ENCODE data around the gene MYO5B. TPM values are rescaled to one million over a fixed set of nuclear protein-coding genes. Genes with fewer than 3 reads are reported as not detected.

MYO5B gene
- total and polyA plus RNA-seq, 2 of the 4 experiments (the other 2 are of a cell fraction) = 0.24 to 0.54 TPM

DNA sequence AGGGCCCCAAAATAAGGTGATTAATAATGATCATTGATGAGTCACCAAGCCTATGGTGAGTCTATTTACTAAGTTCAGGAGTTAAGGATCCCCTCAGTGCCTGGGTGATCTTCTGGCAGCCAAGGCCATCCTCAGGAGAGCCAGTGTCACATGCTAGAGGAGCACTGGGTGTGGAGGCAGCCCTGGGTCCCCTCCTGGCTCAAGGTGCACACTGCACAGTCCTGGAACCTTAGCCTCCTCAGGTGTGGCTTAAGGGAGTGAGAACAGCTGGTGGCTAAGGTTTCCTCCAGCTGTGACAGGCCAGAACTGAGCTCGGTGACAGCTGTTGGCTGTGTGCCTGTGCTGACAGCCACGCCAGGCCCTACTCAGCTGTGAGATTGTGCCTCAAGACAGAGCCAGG is 329.5 kb downstream of the MYO5B start:
- H3K4ac ChIP-seq (ENCODE audit: low read depth, low read length) = no peak overlapping the region
- no peak overlapping the region for H2AK9ac ChIP-seq (replicated peaks; ENCODE audit: low read depth, low read length, poor library complexity)
- no peak overlapping the region for H2AFZ ChIP-seq (replicated peaks; ENCODE audit: low read length, poor library complexity)
- DNase-seq = no peak
- no peak overlapping the region for H3K27ac ChIP-seq (ENCODE audit: insufficient read depth, low read length)
- no peaks in the 10 kb centered on the region for H4K20me1 ChIP-seq (ENCODE audit: insufficient read depth, low read length)
- no peak overlapping the region for H2BK5ac ChIP-seq (ENCODE audit: low read depth, low read length, poor library complexity, severe bottlenecking)
- no peak overlapping the region for H4K8ac ChIP-seq (ENCODE audit: low read depth in 2 of 2, low read length in 2 of 2)
- ChIA-PET CTCF (no interaction called here), POLR2A (ENCODE audit: unreplicated experiment) (no interaction called here)
- no peak overlapping the region for H3K18ac ChIP-seq (ENCODE audit: low read depth, low read length)
- no peaks in the 10 kb centered on the region for H3K4me1 ChIP-seq (ENCODE audit: control insufficient read depth, insufficient read depth, low read length)
- dilution Hi-C loops (cut with HindIII; ENCODE audit: low sequenced_read_pairs, unreplicated experiment) = no loop called here
- no peak overlapping the region for H2BK15ac ChIP-seq (ENCODE audit: low read depth, low read length)
- no peaks in the 10 kb centered on the region for H3K79me1 ChIP-seq (ENCODE audit: low read depth in 1 of 2, low read length in 2 of 2)
- H3K9ac ChIP-seq (ENCODE audit: low read depth, low read length) = no peak overlapping the region
- intact Hi-C loops (cut with micrococcal nuclease) = no loop called here
- H3K36me3 ChIP-seq (ENCODE audit: control insufficient read depth, insufficient read depth, low read length) = no peaks in the 10 kb centered on the region
- no peak for TF ChIP-seq NFE2L2 (IDR thresholded peaks at IDR 0.05; ENCODE audit: low read depth, low read length)
- no peak overlapping the region for H2AK5ac ChIP-seq (ENCODE audit: low read depth, low read length)
- no peak overlapping the region for H2BK120ac ChIP-seq (ENCODE audit: low read depth, low read length)
- in situ Hi-C loops (cut with MboI; ENCODE audit: low sequenced_read_pairs) = no loop called here
- no peak overlapping the region for H3K14ac ChIP-seq (replicated peaks; ENCODE audit: low read depth, low read length)
- no peak overlapping the region for H3K4me2 ChIP-seq (ENCODE audit: low read depth, low read length)
- H3K9me1 ChIP-seq (ENCODE audit: insufficient read depth, low read length) = no peaks in the 10 kb centered on the region
- peaks cover 44% of the 10 kb centered on the region for H3K27me3 ChIP-seq (ENCODE audit: control insufficient read depth, insufficient read depth, low read length)
- H3K9me3 ChIP-seq (ENCODE audit: control insufficient read depth, insufficient read depth, low read length) = no peaks in the 10 kb centered on the region
- no peak overlapping the region for H2BK20ac ChIP-seq (ENCODE audit: low read depth, low read length)
- no peak overlapping the region for H3K23ac ChIP-seq (ENCODE audit: low read depth, low read length)
- 10% methylated on average over 2 of the region's 2 CpGs; no CpG with 5 or more reads in 1 of the 2 experiments for WGBS, 2 experiments (ENCODE audit: extremely low coverage in 2 of 2, insufficient read length in 1 of 2)
- H4K5ac ChIP-seq (ENCODE audit: low read depth, low read length) = no peak overlapping the region
- ATAC-seq (ENCODE audit: low read depth) = no peak
- no peak overlapping the region for H4K91ac ChIP-seq (ENCODE audit: insufficient read depth, low read depth, low read length)
- BruUV-seq (replicated peaks) = no TSS peak
- H3K4me3 ChIP-seq (ENCODE audit: insufficient read depth, low read depth, low read length) = no peak overlapping the region
- no peak overlapping the region for H3K56ac ChIP-seq (ENCODE audit: extremely low read depth, insufficient read depth, low read length)

All from IMR-90 (cell line).